ENCODE results near the gene TXNDC8. TPM values are rescaled to one million over a fixed set of nuclear protein-coding genes. Genes with fewer than 3 reads are reported as not detected.

TXNDC8 gene
- total RNA-seq (2022) (not detected in 2 replicates), Bru-seq, nascent RNA (percentile 4 among the genes with signal in this experiment), BruChase-seq, experiment 1, labeled RNA remaining after a 6-hour chase (not detected), BruChase-seq, experiment 2, labeled RNA remaining after a 2-hour chase (not detected)
- long read RNA-seq, result 0 reads

DNA sequence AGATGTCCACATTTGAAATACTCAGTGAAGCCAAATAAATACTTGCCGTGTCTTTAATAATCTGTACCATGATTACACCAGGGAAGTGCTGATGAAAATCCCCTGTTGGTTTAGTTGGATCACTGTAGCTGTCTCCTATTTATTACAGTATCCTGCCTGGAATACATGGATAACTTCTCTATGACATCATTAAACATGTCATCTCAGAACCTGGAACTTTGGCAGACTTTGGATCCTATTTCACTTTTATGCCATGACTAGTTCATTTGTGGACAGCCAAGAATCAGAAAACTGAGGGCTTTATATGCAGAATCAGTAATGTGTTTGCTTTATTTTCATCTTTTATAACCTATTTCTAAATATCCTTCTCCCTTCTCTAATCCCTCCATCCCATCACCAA lies at the start of gene TXNDC8:
Gene TXNDC8, minus strand, starts transcription at position 137 of the 400 bp plus-strand sequence.
- POLR2A ChIA-PET, result interaction anchor here (1.2 kb wide), 1 partner anchor 81 kb away, joined by 3 read pairs; no protein-coding TSS in a partner anchor
- CTCF ChIA-PET, result interaction anchor here (0.6 to 1.2 kb wide), 2 partner anchors 8 to 154 kb away, joined by 3 read pairs; no protein-coding TSS in a partner anchor
- H3K4me3 Mint-ChIP-seq (ENCODE audit: unreplicated experiment), result no peak within 1 kb of the TSS

GRCh38 chr9:110383491-110383890 lies 45.8 kb upstream of the TXNDC8 start:
- Mint-ChIP-seq H3K4me3 (ENCODE audit: unreplicated experiment) (no peak overlapping the region), H3K27me3 (ENCODE audit: insufficient read depth, unreplicated experiment) (no peaks in the 10 kb centered on the region), H3K36me3 (ENCODE audit: insufficient read depth, unreplicated experiment) (no peaks in the 10 kb centered on the region), H3K27ac (ENCODE audit: low read depth, unreplicated experiment) (no peak overlapping the region), H3K9me3 (ENCODE audit: unreplicated experiment) (peaks cover 11% of the 10 kb centered on the region), H3K4me1 (ENCODE audit: insufficient read depth, unreplicated experiment) (no peaks in the 10 kb centered on the region)
- TF ChIP-seq CTCF (IDR thresholded peaks at IDR 0.05; ENCODE audit: unreplicated experiment), result no peak
- POLR2A ChIA-PET, result interaction anchor here (1.1 kb wide), 1 partner anchor 100 kb away, joined by 4 read pairs; no protein-coding TSS in a partner anchor
- CTCF ChIA-PET, result interaction anchor here (0.8 kb wide), 1 partner anchor 240 kb away, joined by 3 read pairs; no protein-coding TSS in a partner anchor
- DNase-seq (ENCODE audit: unreplicated experiment), result no peak
- BruUV-seq (replicated peaks), result no TSS peak
- intact Hi-C loops (cut with micrococcal nuclease), result no loop called here

More for the DNA sequence above, at the start of gene TXNDC8:
- H3K27ac Mint-ChIP-seq (ENCODE audit: low read depth, unreplicated experiment), result no peak within 1 kb of the TSS
- H3K27me3 Mint-ChIP-seq (ENCODE audit: insufficient read depth, unreplicated experiment), result no peaks in the 10 kb centered on the region
- peaks cover 7% of the 10 kb centered on the region for H3K36me3 Mint-ChIP-seq (ENCODE audit: insufficient read depth, unreplicated experiment)
- intact Hi-C loops (cut with micrococcal nuclease), result no loop called here
- no TSS peak for BruUV-seq (replicated peaks)
- TF ChIP-seq CTCF (IDR thresholded peaks at IDR 0.05; ENCODE audit: unreplicated experiment), result no peak
- no peaks in the 10 kb centered on the region for H3K9me3 Mint-ChIP-seq (ENCODE audit: unreplicated experiment)
- no peak for DNase-seq (ENCODE audit: unreplicated experiment)
- peaks cover 5% of the 10 kb centered on the region for H3K4me1 Mint-ChIP-seq (ENCODE audit: insufficient read depth, unreplicated experiment)

DNA sequence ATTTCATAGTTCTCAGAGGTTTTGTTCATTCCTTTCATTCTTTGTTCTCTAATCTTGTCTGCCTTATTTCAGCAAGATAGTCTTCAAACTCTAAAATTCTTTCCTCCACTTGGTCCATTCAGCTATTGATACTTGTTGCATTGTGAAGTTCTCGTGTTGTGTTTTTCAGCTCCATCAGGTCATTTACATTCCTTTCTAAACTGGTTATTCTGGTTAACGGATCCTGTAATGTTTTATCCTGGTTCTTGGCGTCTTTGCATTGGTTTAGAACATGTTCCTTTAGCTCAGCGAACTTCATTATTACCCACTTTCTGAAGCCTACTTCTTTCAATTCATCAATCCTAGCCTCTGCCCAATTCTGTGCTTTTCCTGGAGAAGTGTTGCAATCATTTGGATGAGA lies 45.1 kb upstream of the TXNDC8 start:
- POLR2A ChIA-PET, result no interaction called here
- Mint-ChIP-seq H3K4me3 (ENCODE audit: unreplicated experiment) (no peak overlapping the region), H3K36me3 (ENCODE audit: insufficient read depth, unreplicated experiment) (no peaks in the 10 kb centered on the region), H3K27me3 (ENCODE audit: insufficient read depth, unreplicated experiment) (no peaks in the 10 kb centered on the region), H3K9me3 (ENCODE audit: unreplicated experiment) (peaks cover 11% of the 10 kb centered on the region), H3K27ac (ENCODE audit: low read depth, unreplicated experiment) (no peak overlapping the region), H3K4me1 (ENCODE audit: insufficient read depth, unreplicated experiment) (no peaks in the 10 kb centered on the region)
- CTCF ChIA-PET, result no interaction called here
- BruUV-seq (replicated peaks), result no TSS peak
- no peak for DNase-seq (ENCODE audit: unreplicated experiment)
- intact Hi-C loops (cut with micrococcal nuclease), result no loop called here
- no peak for TF ChIP-seq CTCF (IDR thresholded peaks at IDR 0.05; ENCODE audit: unreplicated experiment)

DNA sequence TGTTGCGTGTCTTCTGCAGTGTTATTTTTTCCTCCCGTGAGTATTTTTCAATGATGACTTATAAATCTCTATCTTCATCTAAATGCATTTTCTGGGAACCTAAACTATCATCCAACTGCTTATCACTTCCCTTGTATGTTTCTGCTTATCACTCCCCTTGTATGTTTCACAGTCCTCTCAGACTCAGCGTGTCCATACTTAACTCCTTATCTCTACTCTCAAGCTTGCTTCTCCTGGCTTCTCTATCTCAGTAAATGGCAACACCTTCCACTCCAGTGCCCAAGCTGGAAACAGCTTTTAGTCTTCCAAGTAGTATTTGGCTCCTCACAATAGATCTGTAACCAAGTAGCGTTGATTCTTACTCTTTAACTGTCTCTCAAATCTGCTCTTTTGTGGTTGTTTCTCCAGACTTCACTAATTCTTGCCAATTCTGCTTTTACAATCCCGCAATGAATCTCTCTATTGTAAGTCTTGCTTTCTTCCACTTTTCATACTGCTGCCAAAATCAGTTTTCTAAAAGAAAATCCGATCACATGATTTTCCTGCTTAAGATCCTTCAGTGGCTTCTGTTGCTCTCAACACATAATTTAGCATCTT lies 33.8 kb upstream of the TXNDC8 start:
- CTCF ChIA-PET, result interaction anchor here (0.6 to 0.8 kb wide), 4 partner anchors 13 to 1100 kb away, joined by 3 to 4 read pairs (median 3); no protein-coding TSS in a partner anchor
- DNase-seq (ENCODE audit: unreplicated experiment), result no peak
- Mint-ChIP-seq H3K27me3 (ENCODE audit: insufficient read depth, unreplicated experiment) (no peaks in the 10 kb centered on the region), H3K4me3 (ENCODE audit: unreplicated experiment) (no peak overlapping the region), H3K9me3 (ENCODE audit: unreplicated experiment) (no peaks in the 10 kb centered on the region), H3K36me3 (ENCODE audit: insufficient read depth, unreplicated experiment) (no peaks in the 10 kb centered on the region), H3K27ac (ENCODE audit: low read depth, unreplicated experiment) (no peak overlapping the region), H3K4me1 (ENCODE audit: insufficient read depth, unreplicated experiment) (no peaks in the 10 kb centered on the region)
- intact Hi-C loops (cut with micrococcal nuclease), result no loop called here
- no TSS peak for BruUV-seq (replicated peaks)
- TF ChIP-seq CTCF (IDR thresholded peaks at IDR 0.05; ENCODE audit: unreplicated experiment), result no peak
- POLR2A ChIA-PET, result interaction anchor here (0.6 to 3.5 kb wide), 4 partner anchors 8 to 115 kb away, joined by 3 to 15 read pairs (median 8); partner anchors contain the start of gene TXN

Data from MCF 10A (cell line).